ENCODE data around the gene SETD5.
"Not testable (repeated sequence)": the region's sequence is repeated elsewhere in the genome, so short reads cannot be mapped to it uniquely, and the experiment has no call there.

SETD5 gene

DNA sequence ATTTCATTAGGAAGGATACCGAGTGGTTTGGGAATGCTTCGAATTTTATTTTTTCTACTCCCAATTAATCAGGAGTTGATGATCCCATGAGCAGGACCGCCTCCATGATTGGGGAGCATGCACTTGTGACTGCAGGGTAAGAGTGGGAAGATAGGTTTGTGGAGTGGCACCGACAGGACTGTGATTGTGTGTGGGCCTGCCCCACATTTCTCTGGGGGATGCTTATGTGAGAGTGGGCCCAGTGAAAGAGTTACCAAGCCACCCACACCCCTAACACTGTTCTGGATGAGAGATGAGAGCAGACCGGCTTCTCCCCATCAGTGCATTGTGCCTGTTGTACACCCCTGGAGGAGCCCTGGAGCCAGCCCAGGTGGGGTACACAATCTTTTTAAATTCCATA lies 79.5 kb downstream of the SETD5 start:
- Histone ChIP-seq H3K9ac (no peak overlapping the region), H3K4me2 (no peak overlapping the region), H3K4me3 (no peak overlapping the region), H3K36me3 (peaks cover 97% of the 10 kb centered on the region), H3K27me3 (no peaks in the 10 kb centered on the region), H4K20me1 (peaks cover 39% of the 10 kb centered on the region), H3K27ac (no peak overlapping the region), H3K4me1 (no peaks in the 10 kb centered on the region), H3K9me3 (no peaks in the 10 kb centered on the region)
- TF ChIP-seq Cebpa-rat (IDR thresholded peaks at IDR 0.05) = no peak

DNA sequence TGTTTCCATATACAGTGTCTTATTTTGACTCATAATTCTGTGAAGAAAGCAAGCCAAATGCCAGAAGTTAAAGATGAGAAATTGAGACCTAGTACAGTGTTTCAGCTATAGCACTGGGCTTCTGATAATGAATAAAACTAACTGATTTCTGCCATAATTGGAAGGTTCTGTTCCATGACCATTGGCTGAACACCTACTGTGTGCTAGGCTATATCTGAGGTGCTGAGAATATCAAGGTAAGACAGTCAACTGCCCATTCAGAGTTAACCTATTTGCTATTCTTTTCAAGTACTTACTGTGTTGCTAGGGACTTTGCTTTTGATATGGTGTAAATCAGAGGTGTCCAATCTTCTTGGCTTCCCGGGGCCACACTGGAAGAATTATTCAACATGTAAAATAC lies 82.8 kb downstream of the SETD5 start:
- Histone ChIP-seq H3K4me1 (no peaks in the 10 kb centered on the region), H3K27me3 (no peaks in the 10 kb centered on the region), H3K27ac (no peak overlapping the region), H3K36me3 (peaks cover 90% of the 10 kb centered on the region), H3K9me3 (no peaks in the 10 kb centered on the region), H4K20me1 (peaks cover 10% of the 10 kb centered on the region; the same call in 1 of the 2 replicates), H3K9ac (no peak overlapping the region), H3K4me2 (no peak overlapping the region), H3K4me3 (no peak overlapping the region)
- TF ChIP-seq Cebpa-rat (IDR thresholded peaks at IDR 0.05) = no peak

DNA sequence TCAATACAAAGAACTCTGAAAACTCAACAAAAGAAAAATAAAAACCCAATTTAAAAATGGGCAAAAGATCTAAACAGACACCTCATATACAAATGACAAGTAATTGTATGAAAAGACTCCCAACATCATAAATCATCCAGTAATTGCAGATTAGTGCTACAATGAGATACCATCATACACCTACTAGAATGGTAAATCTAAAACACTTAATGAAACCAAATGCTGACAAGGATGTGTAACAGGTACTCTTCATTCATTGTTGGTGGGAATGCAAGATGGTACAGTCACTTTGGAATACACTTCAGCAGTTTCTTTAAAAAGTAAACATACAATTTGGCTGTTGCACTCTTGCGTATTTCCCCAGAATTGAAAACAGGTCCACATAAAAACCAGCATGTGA lies 87.8 kb downstream of the SETD5 start:
- Histone ChIP-seq H4K20me1 (no peaks in the 10 kb centered on the region), H3K9me3 (peaks cover 9% of the 10 kb centered on the region; the same call in 1 of the 2 replicates), H3K4me3 (no peak overlapping the region), H3K4me2 (no peak overlapping the region), H3K9ac (no peak overlapping the region), H3K36me3 (peaks cover 63% of the 10 kb centered on the region), H3K4me1 (no peaks in the 10 kb centered on the region), H3K27me3 (no peaks in the 10 kb centered on the region), H3K27ac (no peak overlapping the region)
- TF ChIP-seq Cebpa-rat (IDR thresholded peaks at IDR 0.05) = no peak

DNA sequence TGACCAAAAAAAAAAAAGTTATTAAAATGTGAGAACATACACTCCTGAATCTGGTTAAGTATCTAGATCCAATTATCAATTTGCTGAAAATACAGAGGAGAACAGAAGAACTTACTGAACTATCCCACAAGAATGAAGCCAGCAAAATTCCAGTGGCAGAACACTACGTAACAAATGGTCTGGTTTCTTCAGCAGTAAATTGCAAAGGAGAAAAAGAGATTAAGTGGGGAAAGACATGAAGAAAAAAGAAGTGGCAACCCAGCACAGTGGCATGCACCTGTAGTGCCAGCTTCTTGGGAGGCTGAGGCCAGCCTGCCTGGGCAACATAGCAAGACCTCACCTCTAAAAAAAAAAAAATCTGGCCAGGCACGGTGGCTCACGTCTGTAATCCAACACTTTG lies 94.1 kb downstream of the SETD5 start:
- Histone ChIP-seq H3K36me3 (peaks cover 13% of the 10 kb centered on the region), H3K4me1 (no peaks in the 10 kb centered on the region), H3K9me3 (peaks cover 9% of the 10 kb centered on the region; the same call in 1 of the 2 replicates), H3K27me3 (no peaks in the 10 kb centered on the region), H3K4me3 (no peak overlapping the region), H3K27ac (no peak overlapping the region), H3K9ac (no peak overlapping the region), H3K4me2 (no peak overlapping the region), H4K20me1 (no peaks in the 10 kb centered on the region)
- no peak for TF ChIP-seq Cebpa-rat (IDR thresholded peaks at IDR 0.05)

DNA sequence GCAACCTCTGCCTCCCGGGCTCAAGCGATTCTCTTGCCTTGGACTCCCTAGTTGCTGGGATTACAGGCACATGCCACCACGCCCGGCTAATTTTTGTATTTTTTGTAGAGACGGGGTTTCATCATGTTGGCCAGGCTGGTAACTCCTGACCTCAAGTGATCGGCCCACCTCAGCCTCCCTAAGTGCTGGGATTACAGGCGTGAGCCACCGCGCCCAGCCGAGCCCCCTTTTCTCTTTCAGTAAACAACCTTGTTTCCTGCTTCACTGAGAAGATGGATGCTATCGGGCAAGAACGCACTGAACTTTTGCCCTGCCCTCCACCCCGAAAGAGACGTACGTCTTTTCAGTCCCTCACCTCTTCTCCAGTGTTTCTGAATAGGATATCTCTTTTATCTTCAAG lies 96.6 kb downstream of the SETD5 start:
- not testable (repeated sequence) for H3K9me3 ChIP-seq, H3K27me3 ChIP-seq, H3K4me2 ChIP-seq, H3K36me3 ChIP-seq, H3K4me3 ChIP-seq, H3K4me1 ChIP-seq, H3K27ac ChIP-seq, H4K20me1 ChIP-seq, H3K9ac ChIP-seq

DNA sequence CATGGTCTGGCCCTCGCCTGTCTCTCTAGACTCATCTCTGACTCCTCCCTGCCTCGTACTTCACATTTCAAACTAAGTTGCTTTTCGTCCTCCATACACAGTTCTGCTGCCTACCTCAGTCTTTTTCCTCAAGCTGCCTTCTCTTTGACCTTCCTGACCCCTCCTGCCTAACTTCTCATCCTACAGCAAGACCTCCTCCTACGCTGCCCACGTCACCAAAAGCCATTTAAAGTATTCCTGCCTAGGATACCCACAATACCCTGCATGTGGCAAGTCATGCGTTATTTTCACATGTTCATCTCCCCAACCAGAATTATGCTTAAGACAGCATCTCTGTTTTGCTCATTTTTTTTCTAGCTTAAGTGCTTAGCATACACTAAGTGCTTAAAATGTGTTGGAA lies 99.5 kb downstream of the SETD5 start:
- peaks cover 33% of the 10 kb centered on the region for H3K27me3 ChIP-seq
- no peak overlapping the region for H3K4me3 ChIP-seq
- TF ChIP-seq Cebpa-rat (IDR thresholded peaks at IDR 0.05) = no peak
- no peaks in the 10 kb centered on the region for H3K36me3 ChIP-seq
- no peak overlapping the region for H3K4me2 ChIP-seq
- H4K20me1 ChIP-seq = no peaks in the 10 kb centered on the region
- no peak overlapping the region for H3K9ac ChIP-seq
- H3K4me1 ChIP-seq = peaks cover 10% of the 10 kb centered on the region
- no peaks in the 10 kb centered on the region for H3K9me3 ChIP-seq
- no peak overlapping the region for H3K27ac ChIP-seq

DNA sequence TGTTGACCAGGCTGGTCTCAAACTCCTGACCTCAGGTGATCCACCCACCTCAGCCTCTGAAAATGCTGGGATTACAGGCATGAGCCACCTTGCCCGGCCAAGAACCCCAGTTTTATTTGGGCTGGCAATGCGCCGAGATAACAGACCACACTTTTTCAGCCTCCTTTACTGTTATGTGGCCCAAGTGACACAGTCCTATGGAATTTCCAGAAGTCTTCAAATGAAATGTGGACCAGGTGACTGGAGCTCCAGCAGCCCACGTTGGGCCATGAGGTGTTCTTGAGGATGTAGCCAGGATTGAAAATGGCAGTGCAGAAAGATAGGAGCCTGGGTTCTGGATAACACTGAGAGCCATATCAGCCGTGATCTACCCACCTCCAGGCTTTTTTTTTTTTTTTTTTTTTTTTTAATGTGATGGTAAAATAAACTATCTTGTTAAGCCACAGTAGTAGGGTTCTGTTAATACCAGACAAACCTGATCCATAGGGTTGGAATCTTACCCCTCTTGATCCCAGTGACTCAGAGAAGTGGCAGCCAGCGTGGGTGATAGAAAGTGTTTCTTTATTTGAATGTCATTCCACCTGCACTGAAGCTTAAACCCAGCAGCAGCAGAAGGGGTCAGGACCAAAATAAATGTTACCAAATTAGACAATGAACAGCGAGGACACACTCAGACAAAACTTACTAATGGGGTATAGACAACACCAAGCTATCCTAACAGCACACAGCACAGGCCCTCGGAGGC lies 100.6 kb downstream of the SETD5 start:
- no peak for TF ChIP-seq Cebpa-rat (IDR thresholded peaks at IDR 0.05)

DNA sequence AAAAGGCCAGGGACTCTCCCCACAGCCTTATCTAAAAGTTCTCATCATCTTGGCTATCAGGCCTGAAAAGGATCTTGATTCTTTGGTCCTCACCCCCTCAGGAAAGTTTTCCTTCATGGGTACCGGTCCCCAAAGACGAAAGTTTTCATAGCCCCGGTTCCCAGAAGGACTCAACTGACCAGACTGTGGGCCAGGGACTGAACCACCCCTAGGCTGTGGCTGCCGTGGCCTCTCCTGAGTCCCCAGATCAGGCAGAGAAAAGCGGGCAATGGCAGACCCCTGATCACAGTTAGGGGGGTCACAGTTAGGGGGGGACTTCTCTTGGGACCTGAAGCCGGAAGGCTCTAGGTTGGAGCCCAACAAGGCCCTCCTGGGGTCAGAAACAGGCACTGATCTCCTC lies 101.4 kb downstream of the SETD5 start:
- TF ChIP-seq Cebpa-rat (IDR thresholded peaks at IDR 0.05) = no peak
- Histone ChIP-seq H3K27ac (no peak overlapping the region), H3K9me3 (no peaks in the 10 kb centered on the region), H3K36me3 (no peaks in the 10 kb centered on the region), H3K9ac (no peak overlapping the region), H3K4me2 (no peak overlapping the region), H3K4me3 (no peak overlapping the region), H3K4me1 (peaks cover 10% of the 10 kb centered on the region), H3K27me3 (peaks cover 34% of the 10 kb centered on the region), H4K20me1 (no peaks in the 10 kb centered on the region)

More for the DNA sequence above, 100.6 kb downstream of the SETD5 start:
- no peaks in the 10 kb centered on the region for H4K20me1 ChIP-seq
- peaks cover 10% of the 10 kb centered on the region for H3K4me1 ChIP-seq
- no peak overlapping the region for H3K27ac ChIP-seq
- no peaks in the 10 kb centered on the region for H3K9me3 ChIP-seq
- H3K9ac ChIP-seq = no peak overlapping the region
- H3K36me3 ChIP-seq = no peaks in the 10 kb centered on the region
- H3K27me3 ChIP-seq = peaks cover 34% of the 10 kb centered on the region
- no peak overlapping the region for H3K4me2 ChIP-seq
- H3K4me3 ChIP-seq = no peak overlapping the region

DNA sequence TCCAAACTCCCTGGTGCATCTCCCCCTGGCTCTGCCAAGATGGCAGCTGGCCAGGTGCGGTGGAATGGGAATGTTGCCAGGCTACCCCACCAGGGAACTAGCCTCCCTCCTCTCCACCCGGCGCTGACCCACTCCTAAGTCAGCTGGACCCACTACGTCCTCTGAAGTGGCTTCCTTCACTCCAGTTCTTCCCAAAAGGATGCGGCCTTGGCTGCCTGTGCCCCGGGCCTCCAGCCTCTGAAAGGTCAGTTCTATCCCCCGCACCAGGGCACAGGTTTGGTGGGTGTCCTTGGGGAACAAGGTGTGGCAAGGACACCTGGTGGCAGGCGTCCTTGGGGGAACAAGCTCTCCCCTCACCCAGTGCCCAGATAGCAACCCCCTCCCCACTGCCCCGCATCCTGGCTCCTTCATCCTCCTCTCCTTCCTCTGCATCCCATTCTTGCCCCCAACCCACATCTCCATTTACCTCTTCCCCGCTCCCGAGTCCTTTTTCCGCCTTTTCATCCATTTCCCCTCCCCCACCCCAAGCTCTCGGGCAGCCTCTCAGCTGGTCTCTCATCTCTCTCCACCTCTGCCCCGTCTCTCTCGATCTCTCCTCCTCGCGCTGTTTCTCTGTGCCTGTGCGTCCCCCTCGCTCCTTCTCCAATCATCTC lies 102.2 kb downstream of the SETD5 start:
- Histone ChIP-seq H3K9me3 (no peaks in the 10 kb centered on the region), H3K4me3 (no peak overlapping the region), H3K4me2 (no peak overlapping the region), H3K27me3 (peaks cover 34% of the 10 kb centered on the region), H4K20me1 (no peaks in the 10 kb centered on the region), H3K4me1 (peaks cover 10% of the 10 kb centered on the region), H3K27ac (no peak overlapping the region), H3K9ac (no peak overlapping the region), H3K36me3 (no peaks in the 10 kb centered on the region)
- no peak for TF ChIP-seq Cebpa-rat (IDR thresholded peaks at IDR 0.05)
